HepG2 (cell line): ENCODE data around the gene FBXO7. TPM values are rescaled to one million over a fixed set of nuclear protein-coding genes. Genes with fewer than 3 reads are reported as not detected.

Experiments used
- LBX2 ChIP-seq: sonication (generic); formaldehyde crosslinking; IDR thresholded peaks from 2 replicates; pipeline ENCODE4 v1.5.0; 2020; ENCODE audit warnings: missing genetic modification reagents, mild to moderate bottlenecking, borderline replicate concordance
- PRPF4 ChIP-seq: fragments of 200-400 bp; formaldehyde crosslinking; IDR thresholded peaks from 2 replicates; pipeline ENCODE4 v1.6.1; 2016; ENCODE audit warnings: low read length, low read depth; ENCODE audit not compliant: poor library complexity, severe bottlenecking
- SAP130 ChIP-seq: IDR thresholded peaks from 2 replicates; pipeline ENCODE4 v1.6.1; 2016; ENCODE audit warnings: low read depth
- ZNF235 ChIP-seq: sonication (generic); formaldehyde crosslinking; IDR thresholded peaks from 2 replicates; pipeline ENCODE4 v1.8.1; 2023; ENCODE audit warnings: mild to moderate bottlenecking, missing genetic modification reagents, borderline replicate concordance
- ZNF407 ChIP-seq: sonication (generic); formaldehyde crosslinking; IDR thresholded peaks from one replicate; pipeline ENCODE4 v1.5.1; 2020; ENCODE audit warnings: mild to moderate bottlenecking, missing genetic modification reagents; ENCODE audit errors: not compliant biosample characterization
- ZNF652 ChIP-seq: IDR thresholded peaks from 2 replicates; pipeline ENCODE4 v1.6.1; 2016; ENCODE audit warnings: low read depth, borderline replicate concordance
- ZNF775 ChIP-seq: sonication (generic); formaldehyde crosslinking; IDR thresholded peaks from 2 replicates; pipeline ENCODE4 v1.4.0; 2020; ENCODE audit warnings: missing genetic modification reagents, mild to moderate bottlenecking, moderate library complexity, borderline replicate concordance
- polyA plus RNA-seq, 8 experiments: library from polyadenylated mRNA; depleted of rRNA in 3 of 8; stranded (reverse) in 7 of 8; unstranded in 1 of 8; fragments of >200 nt; fragmentation: Illumina TruSeq in 4 of 8; extraction: Trizol in 4 of 8; gene quantifications; 2 replicates each; pipeline versions ENCODE4 v1.2.1 to v1.2.3, GENCODE V29; 2011 to 2016; ENCODE audit warnings: low read depth in 4 of 8, missing spikeins in 1 of 8, mixed read lengths in 1 of 8; ENCODE audit not compliant: insufficient read depth in 1 of 8
- total RNA-seq, 5 experiments: library from RNA; depleted of rRNA; stranded (reverse); fragments of >200 nt; fragmentation: Illumina TruSeq; extraction: Trizol; gene quantifications; 2 replicates each; pipeline ENCODE4 v1.2.3, GENCODE V29; 2016; ENCODE audit warnings: low read depth in 1 of 5

FBXO7 gene
- total and polyA plus RNA-seq, 2 of the 13 experiments (the other 11 are each of a cell fraction or from before 2014, with no cell fraction given), result 105 to 172 TPM

- TF ChIP-seq ZNF407 (CRISPR knock-in tag) (no peak), LBX2 (CRISPR knock-in tag) (no peak), ZNF652 (CRISPR knock-in tag) (no peak), SAP130 (CRISPR knock-in tag) (no peak), PRPF4 (no peak), ZNF235 (CRISPR knock-in tag) (no peak), ZNF775 (CRISPR knock-in tag) (no peak)
Measured at GRCh38 chr22:32517921-32518320, 43.3 kb downstream of the FBXO7 start (continued).
